ENCODE results near the gene RRP1B.

RRP1B gene

GRCh38 chr21:43635436-43635835 lies 23.9 kb upstream of the RRP1B start:
- H3K9me3 ChIP-seq (replicated peaks; ENCODE audit: insufficient read depth, low read length), result no peaks in the 10 kb centered on the region
- no peak overlapping the region for H3K9ac ChIP-seq (ENCODE audit: low read length)
- no peak overlapping the region for H3K4me2 ChIP-seq (ENCODE audit: low read depth, low read length)
- TF ChIP-seq CTCF (IDR thresholded peaks at IDR 0.05; ENCODE audit: low read length) (no peak), EZH2phosphoT487 (IDR thresholded peaks at IDR 0.05; ENCODE audit: low read length) (no peak), EZH2 (optimal IDR thresholded peaks at IDR 0.05; ENCODE audit: low read depth, low read length) (no peak)
- H3F3A ChIP-seq (ENCODE audit: insufficient read depth, low read length), result no peaks in the 10 kb centered on the region
- H3K79me2 ChIP-seq (ENCODE audit: low read length), result no peaks in the 10 kb centered on the region
- H2AFZ ChIP-seq (ENCODE audit: low read length), result no peak overlapping the region
- no peak for DNase-seq
- H3K4me3 ChIP-seq (ENCODE audit: low read length), result no peak overlapping the region
- H3K36me3 ChIP-seq (replicated peaks; ENCODE audit: insufficient read depth, low read length), result no peaks in the 10 kb centered on the region
- no peak overlapping the region for H3K27ac ChIP-seq (ENCODE audit: low read length)
- H3K9me2 ChIP-seq (replicated peaks; ENCODE audit: insufficient read depth, low read length), result no peaks in the 10 kb centered on the region
- H3K27me3 ChIP-seq (replicated peaks; ENCODE audit: insufficient read depth, low read length), result no peaks in the 10 kb centered on the region
- no peaks in the 10 kb centered on the region for H4K20me1 ChIP-seq (ENCODE audit: insufficient read depth, low read length)
- H3K4me1 ChIP-seq (ENCODE audit: low read length), result no peaks in the 10 kb centered on the region

DNA sequence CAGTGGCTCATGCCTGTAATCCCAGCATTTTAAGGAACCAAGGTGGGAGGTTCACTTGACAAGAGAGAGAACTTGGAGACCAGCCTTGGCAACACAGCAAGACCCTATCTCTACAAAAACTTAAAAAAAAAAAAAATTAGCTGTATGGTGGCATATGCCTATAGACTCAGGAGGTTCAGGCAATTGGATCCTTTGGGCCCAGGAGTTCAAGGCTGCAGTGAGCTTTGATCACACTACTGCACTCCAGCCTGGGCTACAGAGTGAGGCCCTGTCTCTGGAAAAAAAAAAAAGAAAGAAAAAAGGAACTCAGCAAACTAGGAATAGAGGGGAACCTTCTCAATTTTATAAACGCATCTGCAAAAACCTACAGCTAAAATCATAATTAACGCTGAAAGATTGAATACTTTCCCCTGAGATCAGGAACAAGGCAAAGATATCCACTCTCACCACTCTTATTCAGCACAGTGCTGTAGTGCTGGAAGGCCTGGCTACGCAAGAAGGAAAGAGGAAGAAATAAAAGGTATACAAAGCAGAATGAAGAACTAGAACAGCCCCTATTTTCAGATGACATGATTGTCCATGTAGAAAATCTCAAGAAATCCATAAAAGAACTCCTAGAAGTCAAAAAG lies 21.7 kb upstream of the RRP1B start:
- H3K79me2 ChIP-seq (ENCODE audit: low read length), result no peaks in the 10 kb centered on the region
- H3K4me1 ChIP-seq (ENCODE audit: low read length), result no peaks in the 10 kb centered on the region
- H3K27me3 ChIP-seq (replicated peaks; ENCODE audit: insufficient read depth, low read length), result no peaks in the 10 kb centered on the region
- no peak overlapping the region for H2AFZ ChIP-seq (ENCODE audit: low read length)
- H3K4me2 ChIP-seq (ENCODE audit: low read depth, low read length), result no peak overlapping the region
- TF ChIP-seq CTCF (IDR thresholded peaks at IDR 0.05; ENCODE audit: low read length), result no peak
- no peak for TF ChIP-seq EZH2 (optimal IDR thresholded peaks at IDR 0.05; ENCODE audit: low read depth, low read length)
- no peak for TF ChIP-seq EZH2phosphoT487 (IDR thresholded peaks at IDR 0.05; ENCODE audit: low read length)
- H3K9me3 ChIP-seq (replicated peaks; ENCODE audit: insufficient read depth, low read length), result no peaks in the 10 kb centered on the region
- H3K9me2 ChIP-seq (replicated peaks; ENCODE audit: insufficient read depth, low read length), result no peaks in the 10 kb centered on the region
- DNase-seq, result no peak
- H3K9ac ChIP-seq (ENCODE audit: low read length), result no peak overlapping the region
- H3F3A ChIP-seq (ENCODE audit: insufficient read depth, low read length), result no peaks in the 10 kb centered on the region
- H3K36me3 ChIP-seq (replicated peaks; ENCODE audit: insufficient read depth, low read length), result no peaks in the 10 kb centered on the region
- H3K4me3 ChIP-seq (ENCODE audit: low read length), result no peak overlapping the region
- H4K20me1 ChIP-seq (ENCODE audit: insufficient read depth, low read length), result no peaks in the 10 kb centered on the region
- no peak overlapping the region for H3K27ac ChIP-seq (ENCODE audit: low read length)

- no peak overlapping the region for H3K27ac ChIP-seq (ENCODE audit: low read length)
- H3K9ac ChIP-seq (ENCODE audit: low read length), result no peak overlapping the region
- H3F3A ChIP-seq (ENCODE audit: insufficient read depth, low read length), result no peaks in the 10 kb centered on the region
Measured at GRCh38 chr21:43639470-43640353, 19.6 kb upstream of the RRP1B start.

More at GRCh38 chr21:43639470-43640353, 19.6 kb upstream of the RRP1B start:
- no peak overlapping the region for H2AFZ ChIP-seq (ENCODE audit: low read length)
- TF ChIP-seq EZH2 (optimal IDR thresholded peaks at IDR 0.05; ENCODE audit: low read depth, low read length), result no peak
- TF ChIP-seq CTCF (IDR thresholded peaks at IDR 0.05; ENCODE audit: low read length), result no peak
- TF ChIP-seq EZH2phosphoT487 (IDR thresholded peaks at IDR 0.05; ENCODE audit: low read length), result no peak
- no peaks in the 10 kb centered on the region for H4K20me1 ChIP-seq (ENCODE audit: insufficient read depth, low read length)
- H3K27me3 ChIP-seq (replicated peaks; ENCODE audit: insufficient read depth, low read length), result no peaks in the 10 kb centered on the region
- H3K9me3 ChIP-seq (replicated peaks; ENCODE audit: insufficient read depth, low read length), result no peaks in the 10 kb centered on the region
- no peak for DNase-seq
- no peak overlapping the region for H3K4me3 ChIP-seq (ENCODE audit: low read length)
- H3K36me3 ChIP-seq (replicated peaks; ENCODE audit: insufficient read depth, low read length), result no peaks in the 10 kb centered on the region
- peaks cover 5% of the 10 kb centered on the region; the same call in 1 of the 2 replicates for H3K4me1 ChIP-seq (ENCODE audit: low read length)
- no peaks in the 10 kb centered on the region for H3K9me2 ChIP-seq (replicated peaks; ENCODE audit: insufficient read depth, low read length)
- no peak overlapping the region for H3K4me2 ChIP-seq (ENCODE audit: low read depth, low read length)
- no peaks in the 10 kb centered on the region for H3K79me2 ChIP-seq (ENCODE audit: low read length)
